ENCODE results near the gene BDH1.

- no peak for TF ChIP-seq CTCF (IDR thresholded peaks at IDR 0.05; ENCODE audit: poor library complexity, severe bottlenecking)
- no peak for TF ChIP-seq POLR2AphosphoS5 (IDR thresholded peaks at IDR 0.05)
- TF ChIP-seq EP300 (conservative IDR thresholded peaks at IDR 0.05; ENCODE audit: poor library complexity, severe bottlenecking), result no peak
- TF ChIP-seq SMC3 (conservative IDR thresholded peaks at IDR 0.05; ENCODE audit: poor library complexity), result no peak
- no peak for TF ChIP-seq RAD21 (conservative IDR thresholded peaks at IDR 0.05)
- TF ChIP-seq EZH2 (IDR thresholded peaks at IDR 0.05; ENCODE audit: borderline replicate concordance, insufficient read depth, low read length, poor library complexity, severe bottlenecking), result no peak
- TF ChIP-seq REST (IDR thresholded peaks at IDR 0.05; ENCODE audit: borderline replicate concordance), result no peak
These were observed 49.8 kb downstream of the BDH1 start for GRCh38 chr3:197505796-197506548.
